Measurements from ENCODE around the gene PCBD1. TPM values are rescaled to one million over a fixed set of nuclear protein-coding genes. Genes with fewer than 3 reads are reported as not detected.
A peak's percentile ranks its signal among the peaks of the same experiment; 100 is the strongest.

Gene PCBD1
- total RNA-seq, 2 donors from 2014 or later = 87.4 to 121 TPM

- WGBS = 84% methylated on average over 15 of the region's 15 CpGs
- no peaks in the 10 kb centered on the region for H3K9me3 ChIP-seq
- no peak overlapping the region for H3K4me3 ChIP-seq
- H3K4me1 ChIP-seq (replicated peaks) = no peaks in the 10 kb centered on the region
- H3K27me3 ChIP-seq (replicated peaks; ENCODE audit: insufficient read depth) = no peaks in the 10 kb centered on the region
- H3K27ac ChIP-seq = no peak overlapping the region
- DNase-seq (ENCODE audit: low spot score) = no peak
- TF ChIP-seq CTCF (IDR thresholded peaks at IDR 0.05) = no peak
- no peak for TF ChIP-seq POLR2A (IDR thresholded peaks at IDR 0.05)
- no peak for TF ChIP-seq POLR2AphosphoS5 (IDR thresholded peaks at IDR 0.05)
- no peaks in the 10 kb centered on the region for H3K36me3 ChIP-seq
- intact Hi-C loops (cut with DNase I) = no loop called here
Measured at GRCh38 chr10:70906953-70907636, 18.7 kb upstream of the PCBD1 start.

- no peak overlapping the region for H3K27ac ChIP-seq
- no peaks in the 10 kb centered on the region for H3K4me1 ChIP-seq (replicated peaks)
- 75% methylated on average over 5 of the region's 5 CpGs for WGBS
- H3K36me3 ChIP-seq = no peaks in the 10 kb centered on the region
- TF ChIP-seq POLR2A (IDR thresholded peaks at IDR 0.05) = no peak
- no peak for TF ChIP-seq POLR2AphosphoS5 (IDR thresholded peaks at IDR 0.05)
- TF ChIP-seq CTCF (IDR thresholded peaks at IDR 0.05) = no peak
- DNase-seq (ENCODE audit: low spot score) = no peak
- no peaks in the 10 kb centered on the region for H3K9me3 ChIP-seq
- intact Hi-C loops (cut with DNase I) = no loop called here
- no peak overlapping the region for H3K4me3 ChIP-seq
- no peaks in the 10 kb centered on the region for H3K27me3 ChIP-seq (replicated peaks; ENCODE audit: insufficient read depth)
Measured at GRCh38 chr10:70906031-70906783, 17.8 kb upstream of the PCBD1 start.

GRCh38 chr10:70905071-70906021, 17.0 kb upstream of the PCBD1 start:
- Histone ChIP-seq H3K27ac (no peak overlapping the region), H3K4me3 (no peak overlapping the region), H3K36me3 (no peaks in the 10 kb centered on the region), H3K27me3 (replicated peaks; ENCODE audit: insufficient read depth) (no peaks in the 10 kb centered on the region), H3K4me1 (replicated peaks) (no peaks in the 10 kb centered on the region), H3K9me3 (no peaks in the 10 kb centered on the region)
- intact Hi-C loops (cut with DNase I) = no loop called here
- TF ChIP-seq POLR2AphosphoS5 (IDR thresholded peaks at IDR 0.05) (no peak), CTCF (IDR thresholded peaks at IDR 0.05) (no peak), POLR2A (IDR thresholded peaks at IDR 0.05) (no peak)
- WGBS = 91% methylated on average over 27 of the region's 27 CpGs
- no peak for DNase-seq (ENCODE audit: low spot score)

GRCh38 chr10:70903262-70903921, 15.0 kb upstream of the PCBD1 start:
- Histone ChIP-seq H3K4me3 (no peak overlapping the region), H3K4me1 (replicated peaks) (no peaks in the 10 kb centered on the region), H3K36me3 (no peaks in the 10 kb centered on the region), H3K27me3 (replicated peaks; ENCODE audit: insufficient read depth) (no peaks in the 10 kb centered on the region), H3K27ac (no peak overlapping the region), H3K9me3 (no peaks in the 10 kb centered on the region)
- intact Hi-C loops (cut with DNase I) = loop anchor here (5.0 kb wide), 1 partner anchor 384 kb away; no protein-coding TSS in a partner anchor
- WGBS = 64% methylated on average over 14 of the region's 14 CpGs
- DNase-seq (ENCODE audit: low spot score) = peak; percentile 46
- TF ChIP-seq POLR2AphosphoS5 (IDR thresholded peaks at IDR 0.05) (peak; percentile 12), CTCF (IDR thresholded peaks at IDR 0.05) (peak; percentile 60 to 84 (median 74)), POLR2A (IDR thresholded peaks at IDR 0.05) (no peak)
